LNCaP clone FGC (cell line): ENCODE measurements around the gene KIAA0930.

Source experiments
- DNase-seq: peaks from one replicate; pipeline ENCODE4 v3.0.0-alpha.2; 2011; ENCODE audit warnings: low read depth
- H3K4me3 ChIP-seq: 2 replicates; pipeline ENCODE4 v1.5.1; 2011; ENCODE audit warnings: mild to moderate bottlenecking, low read depth, low read length, control low read depth
- TF ChIP-seq, protein P1 (sequence below): IDR thresholded peaks from 2 replicates; pipeline ENCODE4 v1.5.1; 2012; ENCODE audit warnings: mild to moderate bottlenecking; ENCODE audit not compliant: control insufficient read depth, insufficient read depth; ENCODE audit errors: extremely low read depth

Gene KIAA0930

GRCh38 chr22:45248832-45249561 is 8.3 kb upstream of the KIAA0930 start:
- H3K4me3 ChIP-seq: no peak overlapping the region
- TF ChIP-seq, protein P1, sequence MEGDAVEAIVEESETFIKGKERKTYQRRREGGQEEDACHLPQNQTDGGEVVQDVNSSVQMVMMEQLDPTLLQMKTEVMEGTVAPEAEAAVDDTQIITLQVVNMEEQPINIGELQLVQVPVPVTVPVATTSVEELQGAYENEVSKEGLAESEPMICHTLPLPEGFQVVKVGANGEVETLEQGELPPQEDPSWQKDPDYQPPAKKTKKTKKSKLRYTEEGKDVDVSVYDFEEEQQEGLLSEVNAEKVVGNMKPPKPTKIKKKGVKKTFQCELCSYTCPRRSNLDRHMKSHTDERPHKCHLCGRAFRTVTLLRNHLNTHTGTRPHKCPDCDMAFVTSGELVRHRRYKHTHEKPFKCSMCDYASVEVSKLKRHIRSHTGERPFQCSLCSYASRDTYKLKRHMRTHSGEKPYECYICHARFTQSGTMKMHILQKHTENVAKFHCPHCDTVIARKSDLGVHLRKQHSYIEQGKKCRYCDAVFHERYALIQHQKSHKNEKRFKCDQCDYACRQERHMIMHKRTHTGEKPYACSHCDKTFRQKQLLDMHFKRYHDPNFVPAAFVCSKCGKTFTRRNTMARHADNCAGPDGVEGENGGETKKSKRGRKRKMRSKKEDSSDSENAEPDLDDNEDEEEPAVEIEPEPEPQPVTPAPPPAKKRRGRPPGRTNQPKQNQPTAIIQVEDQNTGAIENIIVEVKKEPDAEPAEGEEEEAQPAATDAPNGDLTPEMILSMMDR: no peak
- no peak for DNase-seq

DNA sequence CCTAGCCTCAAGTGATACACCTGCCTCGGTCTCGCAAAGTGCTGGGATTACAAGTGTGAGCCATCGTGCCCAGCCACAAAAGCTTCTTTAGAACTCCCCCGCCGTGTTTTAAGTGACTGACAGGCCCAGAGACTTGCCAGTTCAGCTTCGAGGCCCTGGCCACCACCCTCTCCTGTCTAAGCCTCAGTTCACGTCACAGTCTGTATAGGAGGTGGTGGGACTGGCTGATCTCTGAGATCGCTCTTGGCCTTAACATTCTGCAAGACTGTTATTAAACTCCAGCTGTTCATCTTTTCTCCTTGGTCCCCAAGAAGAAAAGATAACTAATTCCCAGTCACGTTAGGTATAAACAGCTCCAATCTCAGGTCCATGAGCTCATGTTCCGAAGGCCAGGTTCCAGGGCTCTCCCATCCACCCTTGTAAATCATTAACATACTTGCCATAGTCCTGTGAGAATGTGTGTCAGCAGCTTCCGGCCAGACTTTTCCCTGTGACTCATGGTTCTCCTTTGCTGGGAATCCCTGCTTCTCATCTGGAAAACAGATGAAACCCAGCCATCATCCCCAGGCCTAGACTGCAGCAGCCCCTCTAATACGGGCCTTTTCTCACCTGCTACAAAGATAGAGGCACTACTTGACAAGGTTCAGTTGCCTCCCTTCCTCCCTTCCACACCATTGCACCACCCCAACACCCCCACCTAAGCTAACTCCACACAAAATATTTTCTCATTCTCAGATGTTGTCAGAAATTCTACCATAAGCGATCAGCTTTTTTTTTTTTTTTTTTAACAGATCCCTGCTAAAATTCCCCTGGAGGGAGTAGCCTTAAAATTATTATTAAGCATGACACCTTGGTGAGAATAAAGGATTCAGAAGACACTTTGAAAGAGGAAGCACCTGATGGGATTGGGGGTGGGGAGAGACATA is 5.6 kb upstream of the KIAA0930 start:
- no peak for DNase-seq
- H3K4me3 ChIP-seq: no peak overlapping the region

DNA sequence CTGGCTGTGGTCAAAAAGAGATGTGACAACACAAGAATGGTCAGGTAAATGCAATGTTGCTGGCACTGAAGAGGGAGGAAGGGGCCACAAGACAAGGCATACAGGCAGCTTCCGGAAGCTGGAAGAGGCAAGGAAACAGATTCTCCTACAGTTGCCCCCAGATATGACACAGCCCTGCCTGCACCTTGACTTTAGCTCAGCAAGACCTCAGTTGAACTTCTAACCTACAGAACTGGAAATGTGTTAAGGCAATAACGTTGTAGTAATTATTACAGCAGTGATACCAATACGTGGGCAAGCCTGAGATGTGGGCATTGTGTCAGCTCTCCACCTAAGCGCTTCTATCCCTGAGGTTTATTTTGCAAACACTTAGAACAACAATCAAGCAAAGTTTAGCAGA is 4.2 kb upstream of the KIAA0930 start:
- TF ChIP-seq, protein P1: no peak
- no peak overlapping the region for H3K4me3 ChIP-seq
- DNase-seq: no peak

More for the DNA sequence above, 5.6 kb upstream of the KIAA0930 start:
- TF ChIP-seq, protein P1: no peak

DNA sequence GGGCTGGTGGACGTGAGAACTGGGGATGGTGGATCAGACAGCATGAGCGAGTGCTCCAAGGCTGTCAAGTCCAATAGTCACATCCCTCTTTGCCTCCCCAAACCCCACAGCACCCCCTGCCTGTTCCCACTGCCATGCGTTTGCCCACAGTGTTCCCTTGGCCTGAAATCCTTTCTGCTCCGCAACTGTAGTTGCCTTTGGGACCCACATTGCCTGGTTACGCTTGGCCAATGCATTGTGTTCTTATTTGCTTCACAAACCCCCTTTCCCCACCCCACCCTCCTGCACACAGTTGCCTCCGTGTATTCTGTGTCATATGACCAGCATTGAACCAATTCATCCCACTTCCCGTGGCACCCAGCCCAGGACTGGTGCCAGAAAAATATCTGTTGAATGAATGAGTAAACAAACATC is 2.1 kb upstream of the KIAA0930 start:
- no peak overlapping the region for H3K4me3 ChIP-seq
- TF ChIP-seq, protein P1: no peak
- no peak for DNase-seq

- TF ChIP-seq, protein P1: no peak
- peak overlapping the region; percentile 74 for H3K4me3 ChIP-seq
- DNase-seq: no peak
Measured at GRCh38 chr22:45240104-45240809, 437 bp downstream of the KIAA0930 start.

- TF ChIP-seq, protein P1: no peak
- no peak for DNase-seq
- peak overlapping the region; percentile 74 for H3K4me3 ChIP-seq
Measured at GRCh38 chr22:45239681-45240051, 1.0 kb downstream of the KIAA0930 start.
